ENCODE results near the gene DOK6.

- TF ChIP-seq EZH2phosphoT487 (IDR thresholded peaks at IDR 0.05; ENCODE audit: low read depth) (no peak), CTCF (IDR thresholded peaks at IDR 0.05; ENCODE audit: low read depth, low read length) (no peak)
These were observed 196.9 kb downstream of the DOK6 start for GRCh38 chr18:69597561-69597960.

Data from OCI-LY3 (cell line).